Loucy (cell line): ENCODE results near the gene ASPHD1.

Source experiments
- H2AFZ ChIP-seq: fragments of 200-600 bp; sonication (generic); 2 replicates; pipeline ENCODE4 v1.6.0; 2016; ENCODE audit warnings: antibody characterized with exemption, mild to moderate bottlenecking, low read length, moderate library complexity
- H3F3A ChIP-seq: fragments of 200-600 bp; 2 replicates; pipeline ENCODE4 v1.6.0; 2016; ENCODE audit warnings: antibody characterized with exemption, low read depth, mild to moderate bottlenecking
- H3K27me3 ChIP-seq: fragments of 200-600 bp; sonication (generic); 2 replicates; pipeline ENCODE4 v1.6.1; 2014; ENCODE audit warnings: low read length, mild to moderate bottlenecking; ENCODE audit not compliant: insufficient read depth, poor library complexity, severe bottlenecking
- H3K36me3 ChIP-seq: fragments of 200-600 bp; sonication (generic); 2 replicates; pipeline ENCODE4 v1.6.1; 2016; ENCODE audit warnings: low read length; ENCODE audit not compliant: insufficient read depth
- H3K4me1 ChIP-seq: fragments of 200-600 bp; sonication (generic); 2 replicates; pipeline ENCODE4 v1.5.1; 2014; ENCODE audit warnings: low read length, mild to moderate bottlenecking; ENCODE audit not compliant: insufficient read depth, poor library complexity, severe bottlenecking
- H3K4me2 ChIP-seq: fragments of 200-600 bp; sonication (generic); 2 replicates; pipeline ENCODE4 v1.6.0; 2014; ENCODE audit warnings: antibody characterized with exemption, low read length, low read depth, mild to moderate bottlenecking; ENCODE audit not compliant: poor library complexity, severe bottlenecking
- H3K4me3 ChIP-seq: fragments of 200-600 bp; sonication (generic); 2 replicates; pipeline ENCODE4 v1.5.1; 2014; ENCODE audit warnings: low read length, mild to moderate bottlenecking, mixed read lengths; ENCODE audit not compliant: poor library complexity, severe bottlenecking
- H3K79me2 ChIP-seq: fragments of 200-600 bp; sonication (generic); 2 replicates; pipeline ENCODE4 v1.6.1; 2014; ENCODE audit warnings: low read length; ENCODE audit not compliant: insufficient read depth
- H3K9ac ChIP-seq: fragments of 200-600 bp; sonication (generic); 2 replicates; pipeline ENCODE4 v1.6.0; 2014; ENCODE audit warnings: mild to moderate bottlenecking, low read depth, low read length, moderate library complexity; ENCODE audit not compliant: poor library complexity, severe bottlenecking
- H3K9me2 ChIP-seq: fragments of 200-600 bp; sonication (generic); replicated peaks from 2 replicates; pipeline ENCODE4 v1.6.1; 2016; ENCODE audit warnings: low read depth, low read length, mixed read lengths
- H3K9me3 ChIP-seq: fragments of 200-600 bp; sonication (generic); 2 replicates; pipeline ENCODE4 v1.6.1; 2014; ENCODE audit warnings: mild to moderate bottlenecking, antibody characterized with exemption, low read length, low read depth; ENCODE audit not compliant: insufficient read depth
- H4K20me1 ChIP-seq: fragments of 200-600 bp; sonication (generic); 2 replicates; pipeline ENCODE4 v1.6.0; 2014; ENCODE audit warnings: antibody characterized with exemption, low read length, mild to moderate bottlenecking; ENCODE audit not compliant: insufficient read depth, poor library complexity, severe bottlenecking
- CTCF ChIP-seq: fragments of 200-600 bp; sonication (generic); conservative IDR thresholded peaks from 2 replicates; pipeline ENCODE4 v1.5.1; 2014; ENCODE audit warnings: mild to moderate bottlenecking, antibody characterized with exemption, low read length
- EZH2phosphoT487 ChIP-seq: fragments of 200-600 bp; IDR thresholded peaks from 2 replicates; pipeline ENCODE4 v1.6.1; 2018; ENCODE audit warnings: antibody characterized with exemption, mild to moderate bottlenecking, moderate library complexity, borderline replicate concordance

The ASPHD1 gene

GRCh38 chr16:29854520-29855100 lies 45.7 kb upstream of the ASPHD1 start:
- TF ChIP-seq EZH2phosphoT487 (no peak), CTCF (no peak)
- no peak overlapping the region for H3K4me2 ChIP-seq
- H3K4me1 ChIP-seq = no peaks in the 10 kb centered on the region
- H3K79me2 ChIP-seq = no peaks in the 10 kb centered on the region
- H3K27me3 ChIP-seq = no peaks in the 10 kb centered on the region
- no peak overlapping the region for H3K9ac ChIP-seq
- H3K9me2 ChIP-seq = no peaks in the 10 kb centered on the region
- H3F3A ChIP-seq = no peaks in the 10 kb centered on the region
- no peak overlapping the region for H3K4me3 ChIP-seq
- no peaks in the 10 kb centered on the region for H4K20me1 ChIP-seq
- H2AFZ ChIP-seq = no peak overlapping the region
- H3K9me3 ChIP-seq = no peaks in the 10 kb centered on the region
- no peaks in the 10 kb centered on the region; the same call in 1 of the 2 replicates for H3K36me3 ChIP-seq

DNA sequence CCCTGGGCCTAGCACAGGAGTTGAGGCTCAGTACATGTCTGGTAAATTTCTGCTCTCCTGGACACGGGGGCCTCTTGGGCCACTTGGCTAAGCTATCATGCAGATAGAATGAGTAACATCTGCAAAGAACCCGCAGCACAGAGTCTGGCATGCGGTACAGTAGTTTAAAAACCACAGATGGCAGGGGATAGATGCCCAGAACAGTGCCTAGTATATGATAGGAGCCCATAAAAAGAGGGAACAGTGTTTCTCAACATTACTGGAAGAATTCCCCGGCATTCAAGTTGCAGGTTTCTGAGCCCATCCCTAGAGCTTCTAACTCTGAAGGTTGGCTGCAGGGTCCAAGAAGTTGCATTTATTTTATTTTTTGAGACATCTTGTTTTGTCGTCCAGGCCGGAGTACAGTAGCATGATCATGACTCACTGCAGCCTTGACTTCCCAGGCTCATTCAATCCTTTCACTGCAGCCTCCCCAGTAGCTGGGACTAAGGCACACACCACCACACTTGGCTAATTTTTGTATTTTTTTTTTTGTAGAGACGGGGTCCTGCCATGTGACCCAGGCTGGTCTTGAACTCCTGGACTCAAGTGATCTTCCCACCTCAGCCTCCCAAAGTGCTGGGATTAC lies 43.0 kb upstream of the ASPHD1 start:
- H3K4me2 ChIP-seq = no peak overlapping the region

GRCh38 chr16:29858149-29858849 lies 42.0 kb upstream of the ASPHD1 start:
- TF ChIP-seq CTCF (no peak), EZH2phosphoT487 (no peak)
- H3K79me2 ChIP-seq = peaks cover 23% of the 10 kb centered on the region
- no peaks in the 10 kb centered on the region for H3K27me3 ChIP-seq
- no peaks in the 10 kb centered on the region; the same call in 1 of the 2 replicates for H3K36me3 ChIP-seq
- no peaks in the 10 kb centered on the region for H3K9me3 ChIP-seq
- H4K20me1 ChIP-seq = peaks cover 6% of the 10 kb centered on the region
- H3K9me2 ChIP-seq = no peaks in the 10 kb centered on the region
- no peak overlapping the region for H3K9ac ChIP-seq
- H3K4me1 ChIP-seq = peaks cover 13% of the 10 kb centered on the region
- H3F3A ChIP-seq = no peaks in the 10 kb centered on the region
- H2AFZ ChIP-seq = no peak overlapping the region
- no peak overlapping the region for H3K4me3 ChIP-seq
- no peak overlapping the region for H3K4me2 ChIP-seq

More for the DNA sequence above, 43.0 kb upstream of the ASPHD1 start:
- Histone ChIP-seq H3K27me3 (no peaks in the 10 kb centered on the region), H3K9me3 (no peaks in the 10 kb centered on the region), H3K79me2 (peaks cover 17% of the 10 kb centered on the region), H3K36me3 (no peaks in the 10 kb centered on the region; the same call in 1 of the 2 replicates), H3K9ac (no peak overlapping the region), H4K20me1 (peaks cover 4% of the 10 kb centered on the region), H3F3A (no peaks in the 10 kb centered on the region), H3K4me3 (no peak overlapping the region), H3K4me1 (peaks cover 12% of the 10 kb centered on the region), H2AFZ (no peak overlapping the region), H3K9me2 (no peaks in the 10 kb centered on the region)
- no peak for TF ChIP-seq CTCF
- TF ChIP-seq EZH2phosphoT487 = no peak
